ENCODE measurements around the gene MKLN1. TPM values are rescaled to one million over a fixed set of nuclear protein-coding genes. Genes with fewer than 3 reads are reported as not detected.
A peak's percentile ranks its signal among the peaks of the same experiment; 100 is the strongest.
"Not testable (repeated sequence)": the region's sequence is repeated elsewhere in the genome, so short reads cannot be mapped to it uniquely, and the experiment has no call there.

The MKLN1 gene
- total RNA-seq, 1 donor from 2014 or later, result 20.4 TPM

DNA sequence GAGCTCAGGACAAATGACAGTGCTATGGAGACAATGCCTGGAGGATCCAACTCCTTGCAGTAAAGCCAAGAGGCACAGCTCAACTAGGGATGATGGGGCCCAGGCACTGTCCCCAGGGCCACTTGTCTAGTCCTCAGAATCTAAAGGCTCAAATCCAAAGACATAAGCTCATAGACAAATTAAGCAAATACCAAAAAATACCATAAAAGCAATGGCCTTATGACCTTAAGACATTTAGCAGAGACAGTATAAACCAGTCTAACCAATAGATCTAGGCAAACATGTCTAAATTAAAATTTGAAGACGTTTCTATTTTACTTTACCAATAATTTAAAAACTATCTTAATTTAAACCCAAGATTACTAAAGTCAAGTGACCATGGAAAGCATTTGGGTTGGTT, 14.8 kb upstream of the MKLN1 start:
- no peak for DNase-seq (ENCODE audit: low read depth in 2 of 2)

DNA sequence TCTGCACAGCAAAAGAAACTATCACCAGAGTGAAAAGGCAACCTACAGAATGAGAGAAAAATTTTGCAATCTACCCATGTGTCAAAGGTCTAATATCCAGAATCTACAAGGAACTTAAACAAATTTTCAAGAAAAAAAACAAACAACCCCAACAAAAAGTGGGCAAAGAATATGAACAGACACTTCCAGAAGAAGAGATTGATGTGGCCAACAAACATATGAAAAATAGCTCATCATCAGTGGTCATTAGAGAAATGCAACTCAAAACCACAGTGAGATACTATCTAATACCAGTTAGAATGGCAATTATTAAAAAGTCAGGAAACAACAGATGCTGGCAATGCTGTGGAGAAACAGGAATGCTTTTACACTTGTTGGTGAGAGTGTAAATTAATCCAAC, 7.1 kb upstream of the MKLN1 start:
- no peak for DNase-seq (ENCODE audit: low read depth in 2 of 2)

DNA sequence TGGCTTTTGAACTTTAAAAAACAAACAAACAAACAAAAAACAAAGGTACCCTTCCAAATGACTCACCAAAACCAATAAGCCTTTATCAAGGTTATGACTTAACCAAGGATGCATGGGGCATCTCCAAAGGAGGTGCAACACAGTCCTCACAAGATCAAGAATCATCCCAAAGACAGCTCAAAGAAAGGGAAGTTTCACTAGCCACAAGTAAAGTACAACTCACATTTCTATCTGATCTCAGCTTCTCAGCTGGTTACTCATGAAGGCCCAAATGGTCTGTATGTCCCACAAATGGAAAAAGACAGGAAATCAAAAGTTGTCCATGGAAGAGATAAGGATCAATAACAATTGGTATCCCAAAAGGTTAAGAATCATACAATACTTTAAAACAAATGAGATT, 6.0 kb upstream of the MKLN1 start:
- no peak for DNase-seq (ENCODE audit: low read depth in 2 of 2)

DNA sequence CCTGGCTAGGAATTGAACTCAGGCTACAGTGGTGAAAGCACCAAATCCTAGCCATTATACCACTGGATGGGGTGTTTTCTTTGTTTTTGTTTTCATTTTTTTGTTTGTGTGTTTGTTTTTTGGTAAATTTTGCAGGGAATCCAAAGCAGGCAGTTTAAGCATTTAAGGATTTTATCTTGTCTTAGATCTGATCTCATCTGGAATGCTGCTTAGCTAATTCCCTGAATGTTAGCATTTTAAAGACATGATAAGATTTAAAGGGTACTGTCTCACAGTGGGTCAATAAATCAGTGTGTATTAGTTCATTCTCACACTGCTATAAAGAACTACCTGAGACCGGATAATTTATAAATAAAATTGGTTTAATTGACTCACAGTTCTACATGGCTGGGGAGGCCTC, 5.6 kb upstream of the MKLN1 start:
- no peak for DNase-seq (ENCODE audit: low read depth in 2 of 2)

DNA sequence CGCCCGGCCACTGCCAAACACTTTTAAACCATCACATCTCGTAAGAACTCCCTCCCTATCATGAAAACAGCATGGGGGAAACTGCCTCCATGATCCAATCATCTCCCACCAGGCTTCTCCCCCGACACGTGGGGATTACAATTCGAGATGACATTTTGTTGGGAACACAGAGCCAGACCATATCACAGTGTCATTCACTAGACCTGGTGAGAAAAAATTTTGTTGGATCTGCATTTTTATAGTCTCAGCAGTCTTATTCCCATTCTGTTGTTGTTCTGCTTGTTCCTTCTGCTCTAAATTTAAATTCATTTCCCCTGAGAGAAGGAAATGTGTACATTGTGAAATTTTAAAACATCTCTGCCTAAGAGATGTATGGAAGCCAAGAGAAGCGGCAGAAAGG, 4.8 kb upstream of the MKLN1 start:
- no peak for DNase-seq (ENCODE audit: low read depth in 2 of 2)

DNA sequence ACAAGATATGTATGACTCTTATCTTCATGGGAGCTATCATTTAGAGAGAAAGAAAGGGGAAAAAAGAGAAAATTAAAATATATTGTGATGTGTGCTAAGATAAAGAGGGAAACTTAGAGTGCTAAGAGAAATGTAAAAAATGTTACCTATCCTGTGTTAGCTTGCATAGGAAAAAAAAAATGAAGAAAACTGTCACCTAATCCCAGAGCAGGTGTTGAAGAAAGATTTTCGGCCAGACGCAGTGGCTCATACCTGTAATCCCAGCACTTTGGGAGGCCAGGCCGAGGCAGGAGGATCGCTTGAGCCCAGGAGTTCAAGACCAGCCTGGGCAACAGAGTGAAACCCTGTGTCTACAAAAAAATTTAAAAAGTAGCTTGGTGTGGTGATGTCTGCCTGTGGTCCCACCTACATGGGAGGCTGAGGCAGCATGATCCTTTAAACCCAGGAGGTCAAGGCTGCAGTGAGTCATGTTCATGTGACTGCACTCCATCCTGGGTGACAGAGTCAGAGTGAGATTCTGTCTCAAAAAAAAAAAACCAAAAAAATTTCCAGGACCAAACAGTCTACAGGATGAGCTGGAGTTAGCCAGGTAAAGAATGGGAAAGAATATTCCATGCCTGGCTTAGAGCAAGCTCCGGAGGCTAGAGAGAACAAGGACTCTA, 2.4 kb upstream of the MKLN1 start:
- no peak for DNase-seq (ENCODE audit: low read depth in 2 of 2)

DNA sequence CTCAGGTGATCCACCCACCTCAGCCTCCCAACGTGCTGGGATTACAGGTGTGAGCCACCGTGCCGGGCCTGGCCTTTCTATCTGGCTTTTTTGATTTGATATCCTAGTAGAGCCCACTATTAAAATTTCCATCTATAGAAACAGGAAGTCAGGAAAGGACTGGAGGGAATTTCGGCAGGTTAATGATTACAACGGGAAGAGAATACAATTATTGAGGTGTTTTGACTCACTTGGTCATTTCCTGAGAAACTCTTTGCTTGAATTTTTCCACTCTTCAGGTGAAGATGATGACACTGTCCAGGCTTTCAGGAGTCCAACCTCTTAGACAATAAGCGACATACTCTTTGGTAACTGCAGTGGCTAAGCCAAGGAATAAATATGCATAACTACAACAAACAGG, 1.1 kb upstream of the MKLN1 start:
- no peak for DNase-seq (ENCODE audit: low read depth in 2 of 2)

DNA sequence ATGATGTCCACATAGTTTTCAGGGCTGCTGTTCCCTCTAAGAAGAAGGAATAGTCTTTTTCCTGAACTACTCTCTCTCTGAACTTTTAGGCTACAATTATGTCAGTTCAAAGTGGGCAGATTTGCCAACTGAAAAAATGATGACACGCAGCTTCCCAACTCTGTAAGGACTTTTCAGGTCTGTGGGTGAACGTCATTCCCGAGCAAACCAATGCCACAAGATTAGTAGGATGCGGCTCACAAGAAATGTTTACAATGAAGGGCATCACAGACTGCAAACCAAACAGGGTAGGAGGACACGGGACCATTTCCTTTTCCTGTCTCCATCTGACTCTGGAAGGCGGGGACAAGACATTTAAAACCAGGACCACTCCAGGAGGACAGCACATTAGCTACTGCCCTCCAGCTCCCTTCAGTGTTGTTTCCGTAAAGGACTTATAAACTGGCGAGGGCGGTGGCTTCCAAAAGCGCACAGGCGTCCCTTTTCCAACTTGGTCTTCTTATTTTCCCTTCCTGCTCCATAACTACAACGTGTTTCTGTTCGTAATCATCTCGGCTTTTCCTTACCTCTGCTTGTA, 539 bp upstream of the MKLN1 start:
- peak; percentile 41 to 80 for DNase-seq (ENCODE audit: low read depth in 2 of 2)

DNA sequence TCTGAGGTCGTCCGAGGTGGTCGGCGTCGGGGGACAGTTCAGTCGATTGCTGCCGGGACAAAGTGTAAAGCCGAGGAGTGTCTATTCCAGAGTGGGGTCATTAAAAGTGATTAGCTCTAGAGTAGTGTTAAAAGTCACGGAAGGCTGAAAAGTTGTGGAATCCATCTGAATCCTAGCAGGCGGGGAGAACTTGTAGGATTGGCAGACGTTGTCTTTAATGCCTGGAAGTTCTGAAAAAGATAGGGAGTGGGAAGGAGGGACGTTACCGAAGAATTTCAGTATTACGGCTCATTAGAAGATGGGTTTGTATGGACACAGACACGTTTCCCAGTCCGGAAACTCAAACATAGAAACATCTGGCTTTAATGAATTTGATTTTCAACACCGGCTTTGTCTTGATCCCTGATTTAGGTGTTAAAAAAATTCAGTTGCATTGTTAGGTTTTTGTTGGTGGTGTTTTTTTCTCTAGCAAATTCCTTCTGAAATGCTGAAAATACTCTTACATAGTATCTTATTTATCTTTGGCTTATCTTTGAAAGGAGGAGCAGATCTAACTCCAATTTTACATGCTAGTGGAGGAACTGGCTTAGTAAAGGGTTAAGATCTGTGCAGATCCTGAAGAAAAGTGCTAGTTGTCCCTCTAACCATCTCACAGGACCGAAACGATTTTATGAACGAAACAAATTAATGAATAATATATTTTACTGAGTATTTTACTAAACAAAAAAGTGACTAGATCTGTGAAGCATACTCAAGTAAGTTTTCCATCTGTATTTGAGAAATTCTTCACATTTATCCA, 900 bp downstream of the MKLN1 start:
- DNase-seq (ENCODE audit: low read depth in 2 of 2), result peak; percentile 26 to 31

DNA sequence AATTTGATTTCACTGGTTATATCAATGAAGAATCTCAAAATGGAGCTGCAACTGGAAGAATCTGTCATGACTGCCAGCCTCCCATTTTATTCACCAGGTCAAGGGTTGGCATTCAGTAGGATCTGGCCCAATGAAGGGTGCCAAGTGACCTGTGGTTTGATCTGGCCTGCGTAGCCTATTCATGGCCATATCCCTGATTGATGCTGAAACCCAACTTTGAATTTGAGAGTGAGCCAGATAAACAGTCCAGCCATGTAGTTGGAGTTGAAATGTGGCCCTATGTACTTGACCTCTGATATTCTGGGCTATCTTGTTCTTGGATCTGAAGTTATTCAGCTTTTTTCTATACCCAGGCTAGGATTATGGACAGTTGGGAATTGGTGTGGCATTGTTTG, 1.5 kb downstream of the MKLN1 start:
- peak; percentile 9 to 17 for DNase-seq (ENCODE audit: low read depth in 2 of 2)

DNA sequence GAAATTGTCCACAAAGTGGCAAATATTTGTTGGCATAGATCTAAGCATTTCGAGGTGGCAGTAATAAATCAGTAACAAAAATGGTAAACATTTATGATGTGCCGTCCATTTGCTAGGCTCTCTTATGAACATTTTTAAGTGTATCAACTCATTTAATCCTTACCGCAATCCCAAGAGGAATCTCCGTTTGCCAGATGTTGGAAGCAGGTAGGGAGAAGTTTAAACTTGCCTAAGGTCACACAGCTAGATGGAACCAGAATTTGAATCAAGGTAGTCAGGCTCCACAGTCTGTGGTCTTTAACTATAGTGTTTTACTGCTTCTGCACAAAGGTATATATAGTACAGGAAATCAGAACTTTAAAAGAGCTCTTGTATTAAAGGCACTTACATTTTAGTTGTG, 2.6 kb downstream of the MKLN1 start:
- no peak for DNase-seq (ENCODE audit: low read depth in 2 of 2)

DNA sequence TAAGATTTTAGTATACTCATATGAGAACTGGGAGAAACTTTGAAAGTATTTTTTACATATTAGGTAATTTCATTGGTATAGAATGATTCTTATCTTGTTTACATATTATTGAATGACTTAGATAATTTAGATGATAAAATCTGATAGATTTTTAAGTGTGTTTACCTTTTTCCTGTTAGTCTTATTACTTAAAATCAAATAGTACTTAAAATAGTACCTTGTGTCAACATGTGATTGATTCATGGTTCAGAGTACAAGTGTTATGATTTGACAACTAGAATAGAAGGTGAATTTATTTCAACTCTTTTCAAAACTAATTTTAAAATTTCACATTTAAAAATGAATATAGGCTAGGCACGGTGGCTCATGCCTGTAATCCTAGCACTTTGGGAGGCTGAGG, 4.1 kb downstream of the MKLN1 start:
- no peak for DNase-seq (ENCODE audit: low read depth in 2 of 2)

DNA sequence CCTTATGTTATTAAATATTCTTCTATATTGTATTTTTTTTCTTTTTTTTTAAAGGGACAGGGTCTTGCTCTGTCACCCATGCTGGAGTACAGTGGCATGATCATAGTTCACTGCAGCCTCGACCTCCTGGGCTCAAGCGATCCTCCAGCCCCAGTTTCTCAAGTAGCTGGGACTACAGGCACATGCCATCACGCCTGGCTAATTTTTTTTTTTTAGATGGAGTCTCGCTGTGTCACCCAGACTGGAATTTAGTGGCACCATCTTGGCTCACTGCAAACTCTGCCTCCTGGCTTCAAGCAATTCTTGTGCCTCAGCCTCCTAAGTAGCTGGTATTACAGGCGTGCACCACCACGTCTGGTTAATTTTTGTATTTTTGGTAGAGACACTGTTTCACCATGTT, 5.1 kb downstream of the MKLN1 start:
- not testable (repeated sequence) for DNase-seq (ENCODE audit: low read depth in 2 of 2)

DNA sequence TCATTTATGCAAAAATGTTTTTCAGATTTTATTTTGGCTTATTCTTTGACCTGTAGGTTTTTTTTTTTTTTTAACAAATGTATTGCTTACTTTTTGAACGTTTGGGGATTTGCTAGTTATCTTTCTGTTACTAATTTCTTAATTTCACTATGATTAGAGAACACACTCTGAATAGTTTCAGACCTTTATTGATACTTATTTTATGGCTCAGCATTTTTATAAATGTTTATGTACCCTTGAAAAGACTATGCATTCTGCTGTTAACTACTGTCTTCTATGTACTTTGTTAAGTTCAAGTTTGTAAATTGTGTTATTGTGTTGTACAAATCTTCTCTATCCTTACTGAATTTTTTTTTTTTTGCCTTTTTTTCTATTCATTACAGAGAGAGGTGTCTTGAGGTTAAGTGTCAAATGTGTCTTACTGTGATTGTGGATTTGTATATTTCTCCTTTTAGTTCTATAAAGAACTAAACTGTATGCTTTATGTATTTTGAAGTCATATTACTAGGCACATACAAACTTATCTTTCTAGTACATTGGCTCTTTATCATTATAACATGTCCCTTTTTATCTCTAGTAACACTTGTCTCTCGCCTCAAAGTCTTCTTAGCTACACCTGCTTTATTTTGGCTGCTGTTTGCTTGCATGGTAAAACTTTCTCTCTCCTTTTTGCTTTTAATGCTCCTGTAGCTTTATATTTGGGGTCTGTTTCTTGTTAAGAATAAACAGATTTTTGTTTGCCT, 8.1 kb downstream of the MKLN1 start:
- no peak for DNase-seq (ENCODE audit: low read depth in 2 of 2)

DNA sequence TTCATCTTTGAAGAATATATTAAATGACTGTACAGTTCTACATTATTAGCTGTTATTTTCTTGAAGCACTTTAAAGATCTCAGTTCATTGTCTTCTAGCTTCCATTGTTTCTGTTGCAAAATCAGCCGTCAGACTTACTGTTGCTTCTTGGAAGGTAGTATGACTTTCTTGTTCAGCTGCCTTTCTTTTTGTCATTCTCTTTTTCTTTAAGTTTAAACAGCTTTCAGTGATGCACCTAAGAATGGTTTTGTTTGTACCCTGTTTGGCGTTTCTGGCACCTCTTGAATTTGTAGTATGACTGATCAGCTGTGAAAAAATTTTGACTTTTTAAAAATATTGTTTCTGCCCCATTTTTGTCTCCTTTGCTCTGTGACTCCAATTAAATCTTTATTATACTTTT, 9.3 kb downstream of the MKLN1 start:
- DNase-seq (ENCODE audit: low read depth in 2 of 2), result peak; percentile 28 to 33

DNA sequence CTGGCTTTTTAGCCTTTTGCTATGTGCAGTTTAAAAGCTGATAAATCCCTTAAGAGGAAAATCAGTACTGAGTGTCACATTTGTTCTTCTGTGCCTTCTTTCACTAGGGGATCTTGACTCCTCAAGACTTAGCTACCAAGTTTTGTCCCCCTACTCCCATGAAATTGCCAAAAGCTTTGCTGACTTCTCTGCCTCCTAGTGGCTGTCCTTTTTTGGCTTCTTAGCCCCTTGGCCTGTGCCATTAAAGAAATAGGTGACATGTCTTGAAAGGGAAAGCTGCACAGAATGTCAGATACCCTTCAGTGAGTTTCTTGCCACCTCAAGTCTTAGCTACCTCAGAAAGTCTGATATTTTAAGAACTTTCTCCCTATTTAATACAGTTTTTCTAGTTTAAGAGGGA, 10.5 kb downstream of the MKLN1 start:
- no peak for DNase-seq (ENCODE audit: low read depth in 2 of 2)

DNA sequence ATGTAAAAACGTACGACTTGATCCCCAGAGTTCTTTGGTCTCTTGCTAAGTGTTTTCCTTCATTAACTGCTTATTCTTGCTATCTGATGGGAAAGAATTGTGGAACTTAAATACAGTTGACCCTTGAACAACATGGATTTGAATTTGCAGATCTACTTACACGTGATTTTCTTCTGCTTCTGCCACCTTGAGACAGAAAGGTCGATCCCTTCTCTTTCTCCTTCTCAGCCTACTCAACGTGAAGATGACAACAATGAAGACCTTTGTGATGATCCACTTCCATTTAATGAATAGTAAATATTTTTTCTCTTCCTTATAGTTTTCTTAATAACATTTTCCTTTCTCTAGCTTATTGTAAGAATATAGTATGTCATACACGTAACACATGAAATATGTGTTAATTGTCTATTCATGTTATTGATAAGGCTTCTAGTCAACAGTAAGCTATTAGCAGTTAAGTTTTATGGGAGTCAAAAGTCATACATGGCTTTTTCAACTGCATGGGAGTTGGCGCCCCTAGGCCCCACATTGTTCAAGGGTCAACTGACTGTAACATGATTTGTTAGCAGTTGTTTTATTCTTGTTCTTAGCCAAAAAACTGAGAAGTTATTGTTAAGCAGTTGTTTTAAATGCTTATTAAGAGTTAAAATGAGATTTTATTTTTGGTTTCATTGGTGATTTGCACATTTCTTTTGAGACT, 11.2 kb downstream of the MKLN1 start:
- no peak for DNase-seq (ENCODE audit: low read depth in 2 of 2)

DNA sequence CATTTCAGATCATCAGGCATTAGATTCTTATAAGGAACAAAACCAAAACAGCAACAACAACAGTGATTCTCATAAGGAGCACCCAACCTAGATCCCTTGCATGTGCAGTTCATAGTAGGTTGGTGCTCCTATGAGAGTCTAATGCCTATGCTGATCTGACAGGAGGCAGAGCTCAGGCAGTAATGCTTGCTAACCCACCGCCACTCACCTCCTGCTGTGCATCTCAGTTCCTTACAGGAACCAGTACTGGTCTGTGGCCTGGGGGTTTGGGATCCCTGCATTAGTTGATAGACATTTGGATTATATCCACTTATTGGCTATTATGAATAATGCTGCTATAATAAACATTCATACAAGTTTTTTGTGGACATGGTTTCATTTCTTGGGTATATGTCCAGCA, 14.0 kb downstream of the MKLN1 start:
- no peak for DNase-seq (ENCODE audit: low read depth in 2 of 2)

DNA sequence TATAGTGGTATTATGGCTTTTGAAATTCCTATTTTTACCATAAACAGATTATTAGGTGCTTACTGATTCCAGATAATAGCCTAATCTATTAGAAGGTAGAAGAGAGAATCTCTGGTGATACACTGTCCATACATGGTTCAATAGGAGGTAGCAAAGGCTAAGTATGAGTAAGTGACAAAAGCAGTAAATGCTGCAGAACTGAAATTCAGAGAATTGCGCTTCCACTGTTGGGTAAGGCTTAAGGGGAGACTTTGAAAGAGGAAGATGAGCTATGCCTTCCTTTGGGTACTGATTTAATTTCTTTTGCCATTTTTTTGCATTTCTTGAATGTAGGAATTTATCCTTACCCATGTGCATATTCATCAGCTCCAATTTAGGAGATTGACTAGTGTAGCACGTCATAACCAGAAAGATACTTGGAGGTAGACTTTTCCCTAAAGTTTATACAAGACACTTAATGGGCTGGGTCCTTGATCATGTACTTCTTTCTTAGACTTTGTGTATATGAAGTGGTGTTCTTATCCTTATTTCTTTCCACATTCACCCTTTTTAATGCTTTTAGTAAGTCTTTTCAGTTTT, 15.3 kb downstream of the MKLN1 start:
- no peak for DNase-seq (ENCODE audit: low read depth in 2 of 2)

DNA sequence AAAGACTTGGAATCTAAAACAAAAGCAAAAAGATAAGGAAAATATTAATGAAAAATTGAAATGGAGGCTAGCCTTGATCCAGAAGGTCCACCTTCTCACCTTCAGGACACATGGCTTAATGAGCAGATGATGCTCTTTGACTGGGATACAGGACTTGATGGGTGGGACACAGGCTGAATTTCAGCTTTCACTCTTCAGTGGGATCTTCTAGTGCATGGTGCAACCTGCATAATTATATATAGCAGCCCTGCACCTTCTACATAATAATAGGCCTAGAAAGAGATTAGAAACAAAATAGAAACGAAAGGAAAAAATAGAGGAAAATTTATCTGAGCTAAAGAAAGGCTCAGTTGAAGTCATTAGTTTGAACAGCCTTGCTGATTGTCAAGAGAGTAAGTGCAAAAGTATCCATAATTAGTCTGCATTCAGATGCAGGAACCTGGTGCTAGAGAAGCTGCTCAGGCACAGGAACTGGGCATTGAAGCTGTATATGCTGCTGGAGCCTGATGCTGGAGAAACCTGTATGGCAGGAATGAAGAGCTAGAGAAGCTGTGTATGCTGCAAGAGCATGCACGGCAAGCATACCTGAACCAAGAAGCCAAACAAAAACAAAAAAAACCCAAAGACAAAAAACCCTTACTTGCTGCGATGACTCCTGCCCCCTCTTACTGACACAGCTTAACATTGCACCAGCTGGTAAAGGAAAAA, 19.4 kb downstream of the MKLN1 start:
- DNase-seq (ENCODE audit: low read depth in 2 of 2), result no peak

DNA sequence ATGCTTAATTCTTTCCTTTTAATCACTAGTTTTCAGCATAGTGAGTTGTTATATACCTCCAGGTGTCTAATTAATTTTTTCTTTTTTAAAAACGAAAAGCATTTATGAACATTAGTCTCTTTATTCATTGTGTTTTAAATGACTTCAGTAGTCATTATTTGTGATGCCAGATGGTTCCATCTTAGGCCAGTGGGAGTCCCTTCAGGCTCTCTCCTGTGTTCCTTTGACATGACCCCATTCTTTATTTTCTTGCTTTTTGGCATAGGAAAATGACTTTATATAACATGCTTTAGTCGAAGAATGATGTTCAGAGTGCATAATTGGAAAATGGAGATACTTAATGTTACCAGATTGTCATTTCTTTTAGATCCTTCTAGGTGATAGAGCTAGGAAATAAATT, 24.4 kb downstream of the MKLN1 start:
- DNase-seq (ENCODE audit: low read depth in 2 of 2), result no peak
